HEK293 (cell line): Measurements from ENCODE around the gene INPP4B.
"Not testable (repeated sequence)": the region's sequence is repeated elsewhere in the genome, so short reads cannot be mapped to it uniquely, and the experiment has no call there.

Source experiments
- CTCF ChIA-PET: fragments of 350-600 bp; formaldehyde crosslinking; extraction: SDS; loops from one replicate; lab custom pipeline; 2021; ENCODE audit warnings: antibody characterized with exemption; lab: Yijun Ruan, JAX
- POLR2A ChIA-PET: fragments of 300-600 bp; formaldehyde crosslinking; extraction: SDS; loops from one replicate; lab custom pipeline; 2020; ENCODE audit warnings: antibody characterized with exemption, inconsistent platforms; lab: Yijun Ruan, JAX
- H3K27ac ChIP-seq: fragments of 200-500 bp; sonication (Bioruptor generic); 2 replicates; pipeline ENCODE4 v1.5.1; 2014; ENCODE audit warnings: low read depth, low read length, control low read depth, inconsistent platforms; ENCODE audit errors: extremely low read depth
- H3K36me3 ChIP-seq, 2 experiments: fragments of 200-500 bp in 1 of 2; sonication (Bioruptor generic) in 1 of 2; 1 replicate in 1 of 2; 2 replicates in 1 of 2; pipeline ENCODE4 v1.5.1; 2014 to 2017; ENCODE audit warnings: inconsistent platforms in 2 of 2, low read length in 2 of 2; ENCODE audit not compliant: control insufficient read depth in 2 of 2, insufficient read depth in 1 of 2
- H3K4me1 ChIP-seq: fragments of 200-500 bp; sonication (Bioruptor generic); 2 replicates; pipeline ENCODE4 v1.5.1; 2014; ENCODE audit warnings: mild to moderate bottlenecking, low read length, inconsistent platforms; ENCODE audit not compliant: control insufficient read depth, insufficient read depth
- H3K4me3 ChIP-seq: 2 replicates; pipeline ENCODE4 v1.5.1; 2011; ENCODE audit warnings: low read depth, mild to moderate bottlenecking, control low read depth, low read length, moderate library complexity
- H3K9me3 ChIP-seq: fragments of 200-500 bp; sonication (Bioruptor generic); 2 replicates; pipeline ENCODE4 v1.5.1; 2014; ENCODE audit warnings: low read depth, low read length, inconsistent platforms; ENCODE audit not compliant: control insufficient read depth, insufficient read depth
- FEZF1 ChIP-seq: fragments of 450-650 bp; formaldehyde crosslinking; IDR thresholded peaks from 2 replicates; pipeline ENCODE4 v1.5.1; 2016; ENCODE audit warnings: missing biosample characterization, missing genetic modification characterization
- HIC1 ChIP-seq: fragments of 450-650 bp; formaldehyde crosslinking; IDR thresholded peaks from 2 replicates; pipeline ENCODE4 v1.5.1; 2016; ENCODE audit warnings: missing biosample characterization, missing genetic modification characterization
- IKZF3 ChIP-seq: fragments of 450-650 bp; IDR thresholded peaks from 2 replicates; pipeline ENCODE4 v1.5.0; 2018; ENCODE audit warnings: missing biosample characterization, mild to moderate bottlenecking, missing genetic modification characterization, moderate library complexity
- KLF7 ChIP-seq: fragments of 450-650 bp; formaldehyde crosslinking; IDR thresholded peaks from 2 replicates; pipeline ENCODE4 v1.5.1; 2016; ENCODE audit warnings: missing biosample characterization, missing genetic modification characterization, borderline replicate concordance
- PRDM6 ChIP-seq: fragments of 450-650 bp; formaldehyde crosslinking; IDR thresholded peaks from 2 replicates; pipeline ENCODE4 v1.5.1; 2017; ENCODE audit warnings: missing biosample characterization, missing genetic modification characterization
- ZNF114 ChIP-seq: fragments of 450-650 bp; formaldehyde crosslinking; IDR thresholded peaks from 2 replicates; pipeline ENCODE4 v1.5.0; 2017; ENCODE audit warnings: missing biosample characterization, missing genetic modification characterization
- ZNF121 ChIP-seq: fragments of 450-650 bp; formaldehyde crosslinking; IDR thresholded peaks from 2 replicates; pipeline ENCODE4 v1.5.1; 2016; ENCODE audit warnings: missing biosample characterization, missing genetic modification characterization
- ZNF138 ChIP-seq: fragments of 450-650 bp; formaldehyde crosslinking; IDR thresholded peaks from 2 replicates; pipeline ENCODE4 v1.5.1; 2016; ENCODE audit warnings: missing biosample characterization, missing genetic modification characterization, borderline replicate concordance
- ZNF266 ChIP-seq: fragments of 450-650 bp; formaldehyde crosslinking; IDR thresholded peaks from 2 replicates; pipeline ENCODE4 v1.5.1; 2016; ENCODE audit warnings: missing biosample characterization, missing genetic modification characterization, low read depth
- ZNF335 ChIP-seq: fragments of 450-650 bp; formaldehyde crosslinking; conservative IDR thresholded peaks from 2 replicates; pipeline ENCODE4 v1.5.1; 2016; ENCODE audit warnings: missing biosample characterization, missing genetic modification characterization
- ZNF558 ChIP-seq: fragments of 450-650 bp; formaldehyde crosslinking; IDR thresholded peaks from 2 replicates; pipeline ENCODE4 v1.5.1; 2016; ENCODE audit warnings: missing biosample characterization, missing genetic modification characterization
- ZNF561 ChIP-seq: fragments of 450-650 bp; IDR thresholded peaks from 2 replicates; pipeline ENCODE4 v1.5.1; 2018; ENCODE audit warnings: missing biosample characterization, missing genetic modification characterization, borderline replicate concordance
- ZNF626 ChIP-seq: fragments of 450-650 bp; sonication (Bioruptor Pico); formaldehyde crosslinking; IDR thresholded peaks from 2 replicates; pipeline ENCODE4 v1.5.1; 2018; ENCODE audit warnings: missing biosample characterization, missing genetic modification characterization, inconsistent platforms
- ZNF629 ChIP-seq: fragments of 450-650 bp; formaldehyde crosslinking; IDR thresholded peaks from 2 replicates; pipeline ENCODE4 v1.5.1; 2017; ENCODE audit warnings: missing biosample characterization, missing genetic modification characterization
- ZNF660 ChIP-seq: fragments of 450-650 bp; IDR thresholded peaks from 2 replicates; pipeline ENCODE4 v1.5.1; 2018; ENCODE audit warnings: missing biosample characterization, mild to moderate bottlenecking, missing genetic modification characterization
- ZNF692 ChIP-seq: fragments of 450-650 bp; formaldehyde crosslinking; IDR thresholded peaks from 2 replicates; pipeline ENCODE4 v1.5.1; 2016; ENCODE audit warnings: missing biosample characterization, missing genetic modification characterization

Gene INPP4B

GRCh38 chr4:142402900-142403299 is 443.2 kb downstream of the INPP4B start:
- H3K36me3 ChIP-seq, result no peaks in the 10 kb centered on the region
- TF ChIP-seq ZNF629 (tag by site-specific recombination) (0 out of 2 replicates have a peak, but pooled peaks have one; percentile 16), ZNF121 (no peak), HIC1 (tag by site-specific recombination) (no peak), ZNF561 (tag by site-specific recombination) (no peak), ZNF335 (tag by site-specific recombination) (no peak), ZNF138 (tag by site-specific recombination) (no peak), ZNF692 (peak; percentile 45; the same call in 1 of the 2 replicates), ZNF114 (no peak), ZNF626 (tag by site-specific recombination) (no peak), KLF7 (tag by site-specific recombination) (no peak)
- POLR2A ChIA-PET, result no interaction called here
- peaks cover 8% of the 10 kb centered on the region; the same call in 1 of the 2 replicates for H3K4me1 ChIP-seq
- no peak overlapping the region for H3K27ac ChIP-seq
- H3K9me3 ChIP-seq, result no peaks in the 10 kb centered on the region
- no peak overlapping the region for H3K4me3 ChIP-seq
- CTCF ChIA-PET, result interaction anchor here (0.6 kb wide), 1 partner anchor 50 kb away, joined by 3 read pairs; no protein-coding TSS in a partner anchor

- CTCF ChIA-PET, result no interaction called here
Observed at GRCh38 chr4:142402156-142402555, 443.9 kb downstream of the INPP4B start.

GRCh38 chr4:142397364-142397991 is 448.6 kb downstream of the INPP4B start:
- CTCF ChIA-PET, H3K4me3 ChIP-seq, H3K27ac ChIP-seq, H3K4me1 ChIP-seq, POLR2A ChIA-PET, H3K36me3 ChIP-seq, H3K9me3 ChIP-seq: not testable (repeated sequence)

More at GRCh38 chr4:142402156-142402555, 443.9 kb downstream of the INPP4B start:
- TF ChIP-seq PRDM6 (tag by site-specific recombination), result peak; percentile 43
- TF ChIP-seq ZNF266 (tag by site-specific recombination), result no peak
- peak; percentile 58 for TF ChIP-seq ZNF335 (tag by site-specific recombination)
- peak; percentile 50 for TF ChIP-seq FEZF1 (tag by site-specific recombination)
- TF ChIP-seq IKZF3 (tag by site-specific recombination), result 0 out of 2 replicates have a peak, but pooled peaks have one; percentile 23
- no peak for TF ChIP-seq ZNF660 (tag by site-specific recombination)
- TF ChIP-seq ZNF558 (tag by site-specific recombination), result no peak
- Histone ChIP-seq H3K4me1 (peaks cover 8% of the 10 kb centered on the region; the same call in 1 of the 2 replicates), H3K36me3 (no peaks in the 10 kb centered on the region), H3K4me3 (no peak overlapping the region), H3K27ac (no peak overlapping the region), H3K9me3 (no peaks in the 10 kb centered on the region)
- POLR2A ChIA-PET, result no interaction called here
